A549 (cell line): ENCODE measurements around the gene CECR2. TPM values are rescaled to one million over a fixed set of nuclear protein-coding genes. Genes with fewer than 3 reads are reported as not detected.

Source experiments
- ATAC-seq, 2 experiments: fragments of 200-7000 bp in 1 of 2; fragments of >200 bp in 1 of 2; cut with Nextera tagmentation in 1 of 2; cut with Tn5 transposase in 1 of 2; 3 replicates each; pipeline versions ENCODE4 v1.8.0 to v1.9.1; 2018 to 2020; ENCODE audit warnings: mild to moderate bottlenecking in 1 of 2, moderate library complexity in 1 of 2
- CTCF ChIA-PET: fragments of 300-600 bp; sonication (Branson Sonifier 250); formaldehyde crosslinking; extraction: SDS; loops from one replicate; lab custom pipeline; 2021; ENCODE audit warnings: antibody characterized with exemption, inconsistent platforms; lab: Yijun Ruan, JAX
- POLR2A ChIA-PET: fragments of 350-600 bp; formaldehyde crosslinking; extraction: SDS; loops from one replicate; lab custom pipeline; 2021; ENCODE audit warnings: antibody characterized with exemption, inconsistent platforms; lab: Yijun Ruan, JAX
- DNase-seq, 2 experiments: peaks; one replicate each; pipeline versions ENCODE4 v3.0.0 to v3.0.0-alpha.2; 2011 to 2016; ENCODE audit warnings: low read depth in 1 of 2, low spot score in 1 of 2
- FAIRE-seq: peaks from 2 replicates; lab custom pipeline; 2011; peaks lifted over from hg19 to GRCh38; lab: Jason Lieb, UNC
- H3K27ac ChIP-seq, 2 experiments: fragments of >200 bp; sonication (Bioruptor Twin); formaldehyde crosslinking; 3 replicates each; pipeline ENCODE4 v1.5.1; 2016 to 2017
- H3K4me1 ChIP-seq: fragments of >200 bp; sonication (Bioruptor Twin); formaldehyde crosslinking; 3 replicates; pipeline ENCODE4 v1.6.1; 2016
- H3K4me2 ChIP-seq: fragments of >200 bp; sonication (Bioruptor Twin); formaldehyde crosslinking; 3 replicates; pipeline ENCODE4 v1.6.1; 2016
- H3K4me3 ChIP-seq: fragments of >200 bp; sonication (Bioruptor Twin); formaldehyde crosslinking; 3 replicates; pipeline ENCODE4 v1.5.1; 2016
- H3K9me3 ChIP-seq: fragments of >200 bp; sonication (Bioruptor Twin); formaldehyde crosslinking; 3 replicates; pipeline ENCODE4 v1.6.1; 2016
- BCL3 ChIP-seq: fragments of >200 bp; sonication (Bioruptor Twin); formaldehyde crosslinking; IDR thresholded peaks from 3 replicates; pipeline ENCODE4 v1.6.1; 2016
- CBX8 ChIP-seq: fragments of 200-600 bp; sonication (generic); IDR thresholded peaks from 2 replicates; pipeline ENCODE4 v1.6.1; 2016
- CEBPB ChIP-seq, 2 experiments: fragments of >200 bp in 1 of 2; sonication (Bioruptor Twin) in 1 of 2; formaldehyde crosslinking in 1 of 2; IDR thresholded peaks; 2 replicates each; pipeline ENCODE4 v1.6.1; 2012 to 2016
- CHD2 ChIP-seq: fragments of 150-350 bp; IDR thresholded peaks from 2 replicates; pipeline ENCODE4 v1.6.1; 2014; ENCODE audit warnings: low read length; ENCODE audit not compliant: partially characterized antibody
- CTCF ChIP-seq: fragments of >200 bp; sonication (Bioruptor Twin); formaldehyde crosslinking; IDR thresholded peaks from 3 replicates; pipeline ENCODE4 v1.5.1; 2016
- E2F6 ChIP-seq: IDR thresholded peaks from 2 replicates; pipeline ENCODE4 v1.6.1; 2012; ENCODE audit warnings: low read depth, borderline replicate concordance
- EHMT2 ChIP-seq: fragments of 200-600 bp; sonication (generic); IDR thresholded peaks from 2 replicates; pipeline ENCODE4 v1.6.1; 2016; ENCODE audit warnings: antibody characterized with exemption, low read depth, mild to moderate bottlenecking, moderate library complexity
- ELK1 ChIP-seq: fragments of 150-350 bp; IDR thresholded peaks from 2 replicates; pipeline ENCODE4 v1.6.1; 2014; ENCODE audit warnings: low read depth, mild to moderate bottlenecking, low read length
- GATA3 ChIP-seq: IDR thresholded peaks from 2 replicates; pipeline ENCODE4 v1.6.1; 2012; ENCODE audit warnings: borderline replicate concordance
- HDAC2 ChIP-seq: fragments of 200-600 bp; sonication (generic); IDR thresholded peaks from 2 replicates; pipeline ENCODE4 v1.6.1; 2016
- HEYL ChIP-seq: fragments of 250-450 bp; sonication (Bioruptor Pico); IDR thresholded peaks from 2 replicates; pipeline ENCODE4 v1.8.0; 2021; ENCODE audit warnings: mild to moderate bottlenecking, moderate library complexity
- HMGXB4 ChIP-seq: fragments of 250-450 bp; sonication (Bioruptor Pico); IDR thresholded peaks from 2 replicates; pipeline ENCODE4 v1.5.0; 2021; ENCODE audit warnings: mild to moderate bottlenecking, moderate library complexity, borderline replicate concordance
- HOXB13 ChIP-seq: fragments of 250-450 bp; sonication (Bioruptor Pico); IDR thresholded peaks from 2 replicates; pipeline ENCODE4 v1.5.0; 2020; ENCODE audit warnings: low read depth, mild to moderate bottlenecking, moderate library complexity
- HOXB5 ChIP-seq: fragments of 250-450 bp; sonication (Bioruptor Pico); IDR thresholded peaks from 2 replicates; pipeline ENCODE4 v1.5.0; 2020; ENCODE audit warnings: mild to moderate bottlenecking, moderate library complexity
- KDM1A ChIP-seq: fragments of 200-600 bp; sonication (generic); IDR thresholded peaks from 2 replicates; pipeline ENCODE4 v1.6.1; 2016; ENCODE audit warnings: low read depth, mild to moderate bottlenecking
- NFE2L2 ChIP-seq: fragments of 150-350 bp; conservative IDR thresholded peaks from 2 replicates; pipeline ENCODE4 v1.6.1; 2014; ENCODE audit warnings: low read length
- NPAS2 ChIP-seq: fragments of 250-450 bp; sonication (Bioruptor Pico); IDR thresholded peaks from 2 replicates; pipeline ENCODE4 v1.8.0; 2022; ENCODE audit warnings: mild to moderate bottlenecking, moderate library complexity, borderline replicate concordance
- POLR2AphosphoS2 ChIP-seq: conservative IDR thresholded peaks from 2 replicates; pipeline ENCODE4 v1.6.1; 2012; ENCODE audit warnings: low read length, improper control_type of control experiment, inconsistent platforms
- RCOR1 ChIP-seq: fragments of 150-350 bp; IDR thresholded peaks from 2 replicates; pipeline ENCODE4 v1.6.1; 2014; ENCODE audit warnings: antibody characterized with exemption, low read length, low read depth
- RNF2 ChIP-seq: fragments of 200-600 bp; sonication (generic); IDR thresholded peaks from 2 replicates; pipeline ENCODE4 v1.6.1; 2016; ENCODE audit warnings: low read depth, mild to moderate bottlenecking, antibody characterized with exemption, moderate library complexity, borderline replicate concordance
- SMC3 ChIP-seq: fragments of >200 bp; sonication (Bioruptor Twin); formaldehyde crosslinking; IDR thresholded peaks from 3 replicates; pipeline ENCODE4 v1.6.1; 2018; ENCODE audit warnings: inconsistent platforms
- SREBF2 ChIP-seq: fragments of 450-650 bp; IDR thresholded peaks from 2 replicates; pipeline ENCODE4 v1.6.1; 2014; ENCODE audit warnings: mild to moderate bottlenecking, moderate library complexity
- TFCP2L1 ChIP-seq: fragments of 250-450 bp; sonication (Bioruptor Pico); IDR thresholded peaks from 2 replicates; pipeline ENCODE4 v1.5.0; 2021; ENCODE audit warnings: mild to moderate bottlenecking
- ZC3H11A ChIP-seq: fragments of 450-650 bp; IDR thresholded peaks from 2 replicates; pipeline ENCODE4 v1.6.1; 2014; ENCODE audit warnings: antibody characterized with exemption, mild to moderate bottlenecking
- ZNF302 ChIP-seq: fragments of 250-450 bp; sonication (Bioruptor Pico); IDR thresholded peaks from 2 replicates; pipeline ENCODE4 v1.9.0; 2021; ENCODE audit warnings: inconsistent platforms, mild to moderate bottlenecking, moderate library complexity
- ZSCAN20 ChIP-seq: fragments of 250-450 bp; sonication (Bioruptor Pico); IDR thresholded peaks from 2 replicates; pipeline ENCODE4 v1.8.0; 2022; ENCODE audit warnings: mild to moderate bottlenecking, moderate library complexity
- WGBS: methylation state at CpG from one replicate; pipeline ENCODE4 v1.1.6; 2017; ENCODE audit errors: missing lambda C conversion rate; 5-methylcytosine and 5-hydroxymethylcytosine counted together
- polyA plus RNA-seq, 4 experiments: library from polyadenylated mRNA; depleted of rRNA in 3 of 4; stranded (reverse); fragments of >200 nt; fragmentation: RNase III in 1 of 4; extraction: RNeasy Plus Mini Kit Qiagen cat#74134 plus additional on column Dnase treatment in 1 of 4; gene quantifications; 2 replicates in 3 of 4; 3 replicates in 1 of 4; pipeline ENCODE4 v1.2.3, GENCODE V29; 2011 to 2017

Gene CECR2
- polyA plus RNA-seq, 2 of the 4 experiments (the other 2 are of a cell fraction) = 0.01 to 0.06 TPM

- 62% methylated on average over 5 of the region's 7 CpGs for WGBS
- FAIRE-seq (no peak), ATAC-seq (no peak), DNase-seq (no peak)
- POLR2A ChIA-PET = no interaction called here
- Histone ChIP-seq H3K9me3 (no peaks in the 10 kb centered on the region), H3K4me1 (no peaks in the 10 kb centered on the region), H3K4me3 (no peak overlapping the region), H3K27ac (no peak overlapping the region), H3K4me2 (no peak overlapping the region)
- CTCF ChIA-PET = no interaction called here
- TF ChIP-seq CBX8 (no peak), E2F6 (no peak), ZC3H11A (no peak), HDAC2 (no peak)
Measured at GRCh38 chr22:17401728-17402127, 32.5 kb downstream of the CECR2 start.

- no peak for DNase-seq
- ChIA-PET CTCF (interaction anchor here (0.7 kb wide), 1 partner anchor 22 kb away, joined by 3 read pairs; no protein-coding TSS in a partner anchor), POLR2A (no interaction called here)
- FAIRE-seq = no peak
- Histone ChIP-seq H3K4me3 (no peak overlapping the region), H3K9me3 (no peaks in the 10 kb centered on the region), H3K4me1 (no peaks in the 10 kb centered on the region), H3K4me2 (no peak overlapping the region), H3K27ac (no peak overlapping the region)
- TF ChIP-seq HMGXB4 (CRISPR knock-in tag) (no peak), ELK1 (no peak), ZC3H11A (no peak), TFCP2L1 (no peak), RCOR1 (no peak), CEBPB (IDR thresholded peaks at IDR 0.05) (no peak), GATA3 (no peak), NPAS2 (CRISPR knock-in tag) (no peak), CTCF (no peak), HOXB5 (no peak), ZSCAN20 (CRISPR knock-in tag) (no peak), E2F6 (no peak), SMC3 (no peak), SREBF2 (no peak), NFE2L2 (no peak)
- ATAC-seq = no peak
Measured at GRCh38 chr22:17402293-17402692, 33.0 kb downstream of the CECR2 start.

- no peak for ATAC-seq
- 20% methylated on average over 12 of the region's 13 CpGs for WGBS
- no peak for FAIRE-seq
- no peak overlapping the region for H3K27ac ChIP-seq
- no peak for DNase-seq
- no peaks in the 10 kb centered on the region for H3K4me1 ChIP-seq
- no peaks in the 10 kb centered on the region for H3K9me3 ChIP-seq
- CTCF ChIA-PET = no interaction called here
- TF ChIP-seq KDM1A (no peak), CHD2 (no peak), POLR2AphosphoS2 (no peak), ZNF302 (CRISPR knock-in tag) (no peak), EHMT2 (no peak), HEYL (no peak), BCL3 (no peak), HOXB13 (CRISPR knock-in tag) (no peak), RNF2 (no peak), HOXB5 (no peak), CEBPB (IDR thresholded peaks at IDR 0.05) (no peak)
- H3K4me2 ChIP-seq = no peak overlapping the region
- POLR2A ChIA-PET = no interaction called here
- H3K4me3 ChIP-seq = no peak overlapping the region
Measured at GRCh38 chr22:17403906-17404305, 34.6 kb downstream of the CECR2 start.
